Progenitor cell of endocrine pancreas (in vitro differentiated cells): ENCODE results near the gene NOSTRIN. TPM values are rescaled to one million over a fixed set of nuclear protein-coding genes. Genes with fewer than 3 reads are reported as not detected.

Experiments used
- DNase-seq: peaks from one replicate; pipeline ENCODE4 v3.0.0; 2021; ENCODE audit warnings: low spot score; ENCODE audit not compliant: unreplicated experiment
- H3K27ac Mint-ChIP-seq: 2 replicates; pipeline ENCODE4 v1.8.0; 2021; ENCODE audit warnings: mild to moderate bottlenecking, moderate library complexity, mixed read lengths
- H3K27me3 Mint-ChIP-seq: 2 replicates; pipeline ENCODE4 v1.8.0; 2021; ENCODE audit warnings: mixed read lengths
- H3K36me3 Mint-ChIP-seq: 2 replicates; pipeline ENCODE4 v1.8.0; 2022; ENCODE audit warnings: mixed read lengths; ENCODE audit not compliant: insufficient read depth
- H3K4me1 Mint-ChIP-seq: 2 replicates; pipeline ENCODE4 v1.8.0; 2021; ENCODE audit warnings: low read depth, mixed read lengths
- H3K4me3 Mint-ChIP-seq: 2 replicates; pipeline ENCODE4 v1.8.0; 2021; ENCODE audit warnings: low read depth, mild to moderate bottlenecking, moderate library complexity, mixed read lengths
- H3K9me3 Mint-ChIP-seq: 2 replicates; pipeline ENCODE4 v1.8.0; 2021; ENCODE audit warnings: low read depth, mixed read lengths
- long read RNA-seq: library from polyadenylated mRNA; unstranded; transcript quantifications from one replicate; pipeline ENCODE4 v2.0.0, GENCODE V29; 2020
- total RNA-seq: library from RNA; stranded (reverse); gene quantifications from 2 replicates; pipeline ENCODE4 v1.2.1, GENCODE V29; 2021
- TF ChIP-seq, protein P1 (sequence below): fragments of 200-600 bp; sonication (generic); IDR thresholded peaks from one replicate; pipeline ENCODE4 v1.5.0; 2021; ENCODE audit warnings: antibody characterized with exemption, mild to moderate bottlenecking; ENCODE audit not compliant: unreplicated experiment

Gene NOSTRIN
- total RNA-seq = 4.0 and 4.3 TPM in 2 replicates
- long read RNA-seq, transcript NOSTRIN-201 (16 exons, 2,294 nt) = major isoform, 6 of 11 reads
- long read RNA-seq, partial matches to known transcripts = 0 of 11 reads
- long read RNA-seq, other reads (novel, unspliced or antisense) = 5 of 11 reads

DNA sequence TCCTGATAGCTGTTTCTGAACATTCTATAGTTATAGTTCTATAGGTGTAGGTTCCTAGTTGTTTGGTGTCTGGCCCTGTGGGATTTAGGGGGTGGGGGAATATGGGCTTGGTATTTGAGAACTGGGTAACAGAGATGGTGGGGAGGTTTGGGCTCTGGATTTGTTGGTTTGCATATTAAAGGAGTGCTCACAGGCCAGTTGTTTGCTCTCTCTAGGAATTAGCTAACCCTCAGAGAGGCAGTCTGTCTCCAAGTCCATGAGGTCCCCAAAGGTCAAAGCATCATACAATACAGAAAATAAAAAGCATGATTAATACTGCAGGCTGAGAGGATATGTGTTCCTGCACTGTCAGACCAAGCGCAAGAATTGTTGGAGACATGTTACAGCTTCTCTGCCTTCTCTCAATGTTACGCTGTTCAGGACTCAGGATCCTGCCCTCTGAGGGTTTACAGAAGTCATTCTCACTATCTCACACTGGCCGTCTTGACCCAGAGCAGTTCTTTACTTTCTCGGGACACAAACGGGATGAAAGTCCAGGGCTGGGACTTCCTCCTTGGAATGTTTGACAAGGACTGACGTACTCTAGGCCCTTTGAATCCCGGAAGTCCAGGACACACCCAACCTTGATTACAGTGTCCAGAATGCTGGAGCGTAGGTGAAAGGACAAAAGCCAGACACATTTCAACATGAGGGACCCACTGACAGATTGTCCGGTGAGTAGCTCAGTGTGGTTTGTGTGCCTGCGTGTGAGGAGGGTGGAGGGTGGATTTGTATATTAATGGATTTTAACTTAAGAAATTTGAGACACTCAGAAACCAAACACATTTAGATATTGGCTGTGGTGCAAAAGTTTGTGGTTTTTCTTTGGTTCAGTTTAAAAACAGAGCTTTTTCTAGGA, at the start of gene NOSTRIN:
NOSTRIN (plus strand) TSS at position 677 of the 898 bp plus-strand sequence; CDS start at position 687, 10 bp downstream.
- Mint-ChIP-seq H3K36me3 (no peaks in the 10 kb centered on the region), H3K27ac (peak within 1 kb of the TSS; percentile 87), H3K4me1 (peaks cover 58% of the 10 kb centered on the region), H3K9me3 (no peaks in the 10 kb centered on the region), H3K27me3 (no peaks in the 10 kb centered on the region), H3K4me3 (peak within 1 kb of the TSS; percentile 27)
- no peak for DNase-seq
- TF ChIP-seq, protein P1, sequence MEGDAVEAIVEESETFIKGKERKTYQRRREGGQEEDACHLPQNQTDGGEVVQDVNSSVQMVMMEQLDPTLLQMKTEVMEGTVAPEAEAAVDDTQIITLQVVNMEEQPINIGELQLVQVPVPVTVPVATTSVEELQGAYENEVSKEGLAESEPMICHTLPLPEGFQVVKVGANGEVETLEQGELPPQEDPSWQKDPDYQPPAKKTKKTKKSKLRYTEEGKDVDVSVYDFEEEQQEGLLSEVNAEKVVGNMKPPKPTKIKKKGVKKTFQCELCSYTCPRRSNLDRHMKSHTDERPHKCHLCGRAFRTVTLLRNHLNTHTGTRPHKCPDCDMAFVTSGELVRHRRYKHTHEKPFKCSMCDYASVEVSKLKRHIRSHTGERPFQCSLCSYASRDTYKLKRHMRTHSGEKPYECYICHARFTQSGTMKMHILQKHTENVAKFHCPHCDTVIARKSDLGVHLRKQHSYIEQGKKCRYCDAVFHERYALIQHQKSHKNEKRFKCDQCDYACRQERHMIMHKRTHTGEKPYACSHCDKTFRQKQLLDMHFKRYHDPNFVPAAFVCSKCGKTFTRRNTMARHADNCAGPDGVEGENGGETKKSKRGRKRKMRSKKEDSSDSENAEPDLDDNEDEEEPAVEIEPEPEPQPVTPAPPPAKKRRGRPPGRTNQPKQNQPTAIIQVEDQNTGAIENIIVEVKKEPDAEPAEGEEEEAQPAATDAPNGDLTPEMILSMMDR = no peak

- H3K9me3 Mint-ChIP-seq = no peaks in the 10 kb centered on the region
- TF ChIP-seq, protein P1 = no peak
- DNase-seq = no peak
- H3K27ac Mint-ChIP-seq = peak overlapping the region; percentile 1
- no peak overlapping the region for H3K4me3 Mint-ChIP-seq
- H3K27me3 Mint-ChIP-seq = no peaks in the 10 kb centered on the region
- peaks cover 12% of the 10 kb centered on the region for H3K4me1 Mint-ChIP-seq
- peaks cover 2% of the 10 kb centered on the region for H3K36me3 Mint-ChIP-seq
These were observed 48.6 kb upstream of the NOSTRIN start for GRCh38 chr2:168753765-168754329.

DNA sequence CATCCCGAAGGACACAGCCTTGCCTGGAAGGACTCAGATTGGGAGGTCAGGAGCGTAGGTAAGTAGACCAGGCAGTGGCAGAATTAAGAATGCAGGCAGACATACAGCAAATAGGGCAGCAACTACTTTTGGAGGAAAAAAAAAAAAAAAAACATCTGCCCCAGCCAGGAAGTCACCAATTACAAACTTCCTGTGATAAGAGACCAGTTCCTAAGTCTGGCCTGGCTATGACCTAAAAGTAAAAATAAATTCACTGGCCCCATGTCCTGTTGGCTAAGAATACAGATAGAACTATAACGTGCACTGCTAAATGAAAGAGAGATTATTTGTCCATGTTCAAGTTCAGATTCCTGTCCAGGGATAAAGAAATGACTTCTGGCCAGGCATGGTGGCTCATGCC, 45.2 kb upstream of the NOSTRIN start:
- Mint-ChIP-seq H3K27me3 (no peaks in the 10 kb centered on the region), H3K9me3 (no peaks in the 10 kb centered on the region)

DNA sequence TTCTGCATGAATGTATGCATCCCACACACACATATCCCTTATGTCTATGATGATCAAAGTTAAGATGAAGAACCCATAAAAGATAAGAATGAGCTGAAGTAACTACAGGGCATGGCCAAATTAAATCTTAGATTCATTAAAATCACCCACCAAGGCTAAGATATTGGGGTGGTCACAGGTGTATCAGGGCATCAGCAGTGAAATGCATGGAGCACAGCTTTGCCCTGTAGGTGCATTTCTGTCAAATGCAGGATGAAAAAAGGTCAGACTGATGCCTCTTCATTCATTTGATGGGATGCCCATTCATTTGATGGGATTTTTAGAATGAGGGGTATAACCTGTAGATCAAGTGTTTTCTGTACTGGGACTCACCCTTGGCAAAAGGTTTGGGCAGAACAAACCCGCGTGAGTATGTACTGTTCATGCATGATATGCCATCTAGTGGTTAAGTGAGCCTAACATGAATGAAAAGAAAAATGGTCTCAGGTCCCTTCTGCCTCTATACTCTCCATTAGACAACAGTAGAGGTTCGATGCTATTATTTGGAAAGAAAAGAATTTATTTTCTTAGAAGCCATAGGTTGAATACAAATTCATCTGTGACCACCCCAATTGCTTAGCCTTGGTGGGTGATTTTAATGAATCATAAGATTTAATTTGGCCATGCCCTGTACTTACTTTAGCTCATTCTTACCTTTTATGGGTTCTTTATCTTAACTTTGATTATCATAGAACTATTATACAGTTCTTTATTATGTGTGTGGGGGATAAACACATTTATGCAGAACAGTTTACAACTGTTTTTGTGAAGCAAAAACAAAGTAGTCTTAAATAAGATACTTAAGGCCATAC, 43.2 kb upstream of the NOSTRIN start:
- H3K27me3 Mint-ChIP-seq = no peaks in the 10 kb centered on the region
- no peaks in the 10 kb centered on the region for H3K4me1 Mint-ChIP-seq
- peaks cover 7% of the 10 kb centered on the region for H3K36me3 Mint-ChIP-seq
- H3K4me3 Mint-ChIP-seq = no peak overlapping the region
- no peak for DNase-seq
- TF ChIP-seq, protein P1 = peak; percentile 69
- H3K27ac Mint-ChIP-seq = no peak overlapping the region
- H3K9me3 Mint-ChIP-seq = no peaks in the 10 kb centered on the region

More for the DNA sequence above, 45.2 kb upstream of the NOSTRIN start:
- no peak overlapping the region for H3K4me3 Mint-ChIP-seq
- TF ChIP-seq, protein P1 = no peak
- peaks cover 5% of the 10 kb centered on the region for H3K36me3 Mint-ChIP-seq
- no peaks in the 10 kb centered on the region for H3K4me1 Mint-ChIP-seq
- peak overlapping the region; percentile 6 for H3K27ac Mint-ChIP-seq
- no peak for DNase-seq
